Esophagus muscularis mucosa (tissue), 4 donors: ENCODE measurements around the gene CAMSAP2.

Source experiments
- EP300 ChIP-seq: sonication (generic); formaldehyde crosslinking; IDR thresholded peaks from one replicate; pipeline ENCODE4 v1.6.1; 2017; ENCODE audit warnings: antibody characterized with exemption
- POLR2A ChIP-seq: fragments of 450-650 bp; IDR thresholded peaks from one replicate; pipeline ENCODE4 v1.6.1; 2017; ENCODE audit warnings: antibody characterized with exemption, moderate library complexity, mild to moderate bottlenecking, low read depth
- TF ChIP-seq, protein P1 (sequence below), 3 experiments: fragments of 200-600 bp in 2 of 3; fragments of 450-650 bp in 1 of 3; sonication (generic) in 2 of 3; IDR thresholded peaks; one replicate each; pipeline ENCODE4 v1.5.1; 2017 to 2019; ENCODE audit warnings: antibody characterized with exemption in 3 of 3, mild to moderate bottlenecking in 2 of 3, moderate library complexity in 1 of 3

- TF ChIP-seq, protein P1, sequence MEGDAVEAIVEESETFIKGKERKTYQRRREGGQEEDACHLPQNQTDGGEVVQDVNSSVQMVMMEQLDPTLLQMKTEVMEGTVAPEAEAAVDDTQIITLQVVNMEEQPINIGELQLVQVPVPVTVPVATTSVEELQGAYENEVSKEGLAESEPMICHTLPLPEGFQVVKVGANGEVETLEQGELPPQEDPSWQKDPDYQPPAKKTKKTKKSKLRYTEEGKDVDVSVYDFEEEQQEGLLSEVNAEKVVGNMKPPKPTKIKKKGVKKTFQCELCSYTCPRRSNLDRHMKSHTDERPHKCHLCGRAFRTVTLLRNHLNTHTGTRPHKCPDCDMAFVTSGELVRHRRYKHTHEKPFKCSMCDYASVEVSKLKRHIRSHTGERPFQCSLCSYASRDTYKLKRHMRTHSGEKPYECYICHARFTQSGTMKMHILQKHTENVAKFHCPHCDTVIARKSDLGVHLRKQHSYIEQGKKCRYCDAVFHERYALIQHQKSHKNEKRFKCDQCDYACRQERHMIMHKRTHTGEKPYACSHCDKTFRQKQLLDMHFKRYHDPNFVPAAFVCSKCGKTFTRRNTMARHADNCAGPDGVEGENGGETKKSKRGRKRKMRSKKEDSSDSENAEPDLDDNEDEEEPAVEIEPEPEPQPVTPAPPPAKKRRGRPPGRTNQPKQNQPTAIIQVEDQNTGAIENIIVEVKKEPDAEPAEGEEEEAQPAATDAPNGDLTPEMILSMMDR (IDR thresholded peaks at IDR 0.05), result no peak
- TF ChIP-seq POLR2A (no peak), EP300 (no peak)
Measured at GRCh38 chr1:200794506-200795065, 55.9 kb downstream of the CAMSAP2 start.
